T47D (cell line): ENCODE measurements around the gene SSBP4.

Source experiments
- DNase-seq, 2 experiments: peaks; one replicate each; pipeline versions ENCODE4 v3.0.0 to v3.0.0-alpha.2; 2011 to 2012; ENCODE audit warnings: low read depth in 1 of 2, low spot score in 1 of 2
- JUND ChIP-seq: IDR thresholded peaks from 2 replicates; pipeline ENCODE4 v1.6.1; 2012; ENCODE audit warnings: low read depth
- in situ Hi-C: cut with HindIII; loops from 2 replicates; pipeline ENCODE4 v1.10.0; 2016; ENCODE audit warnings: low sequenced_read_pairs, low pct_unique_long_range_greater_than_20kb

SSBP4 gene

DNA sequence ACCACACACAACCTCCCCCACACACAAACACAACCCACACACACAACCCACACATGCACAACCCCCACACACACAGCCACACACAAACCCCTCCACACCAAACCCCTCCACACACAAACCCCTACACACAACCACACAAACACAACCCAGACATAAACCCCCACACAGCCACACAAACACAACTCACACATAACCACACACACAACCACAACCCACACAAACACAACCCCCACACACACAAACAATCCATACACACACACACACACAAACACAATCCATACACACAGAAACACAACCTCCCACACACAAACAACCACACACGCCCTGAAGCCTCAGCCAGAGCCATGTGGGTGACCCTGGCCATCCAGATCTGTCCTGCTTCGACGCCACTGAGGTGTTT is 48.8 kb downstream of the SSBP4 start:
- no peak for TF ChIP-seq JUND
- in situ Hi-C loops: no loop called here
- no peak for DNase-seq

DNA sequence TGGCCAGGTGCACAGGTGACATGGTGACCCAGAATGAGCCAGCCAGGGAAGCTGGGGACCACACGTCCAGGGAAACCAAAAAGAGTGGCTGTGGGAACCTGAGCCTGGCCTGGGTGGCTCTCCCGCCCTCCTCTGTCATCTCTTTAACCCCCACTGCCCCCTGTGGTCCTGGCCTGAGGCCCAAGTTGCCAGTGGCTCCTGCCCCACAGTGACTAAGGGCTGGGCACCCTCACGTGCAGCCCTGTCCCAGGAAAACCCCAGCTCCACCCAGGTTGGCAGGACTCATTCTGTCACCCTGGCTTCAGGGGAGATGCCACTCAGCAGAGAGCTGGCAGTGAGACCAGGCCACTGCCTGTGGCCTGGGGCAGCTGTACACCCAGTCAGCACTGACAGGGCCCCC is 49.3 kb downstream of the SSBP4 start:
- DNase-seq: no peak
- TF ChIP-seq JUND: no peak
- in situ Hi-C loops: no loop called here

DNA sequence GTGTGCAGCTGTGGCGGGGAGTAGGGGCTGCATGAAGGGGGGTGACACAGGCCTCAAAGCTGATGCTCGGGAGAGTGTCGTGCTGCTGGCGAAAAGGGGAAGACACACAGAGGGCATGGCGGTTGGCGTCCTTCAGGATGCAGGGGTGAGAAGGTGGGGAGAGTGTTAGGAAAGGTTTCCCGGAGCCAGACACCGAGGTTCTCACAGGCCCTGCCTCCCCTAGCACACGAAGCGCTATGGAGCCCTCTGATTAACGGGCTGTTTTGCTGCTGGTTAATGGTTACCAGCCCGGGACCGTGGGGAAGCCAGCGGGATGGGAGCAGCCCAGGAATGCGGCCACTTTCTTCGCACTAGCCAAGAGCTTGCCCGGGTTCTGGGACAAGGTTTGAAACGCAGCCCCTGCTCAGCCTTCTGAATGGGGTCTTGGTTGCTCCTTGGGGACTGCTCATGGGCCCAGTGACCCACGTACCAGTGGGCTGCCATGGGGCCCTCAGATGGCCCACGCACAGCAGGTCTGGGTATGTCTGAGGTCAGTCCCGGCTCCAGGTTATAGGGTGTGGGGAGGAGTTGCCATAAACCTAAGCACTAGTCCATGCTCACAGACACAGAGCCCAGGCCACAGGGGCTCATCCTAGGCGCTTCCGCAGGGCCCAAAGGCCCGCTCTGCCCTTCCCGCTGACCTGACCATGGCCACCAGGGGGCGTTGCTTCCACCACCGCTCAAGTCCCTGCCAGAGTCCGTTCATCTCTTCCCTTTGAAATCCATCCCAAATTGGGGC is 50.1 kb downstream of the SSBP4 start:
- in situ Hi-C loops: no loop called here
- peak in 1 of 2 experiments; percentile 57 for DNase-seq
- TF ChIP-seq JUND: no peak

DNA sequence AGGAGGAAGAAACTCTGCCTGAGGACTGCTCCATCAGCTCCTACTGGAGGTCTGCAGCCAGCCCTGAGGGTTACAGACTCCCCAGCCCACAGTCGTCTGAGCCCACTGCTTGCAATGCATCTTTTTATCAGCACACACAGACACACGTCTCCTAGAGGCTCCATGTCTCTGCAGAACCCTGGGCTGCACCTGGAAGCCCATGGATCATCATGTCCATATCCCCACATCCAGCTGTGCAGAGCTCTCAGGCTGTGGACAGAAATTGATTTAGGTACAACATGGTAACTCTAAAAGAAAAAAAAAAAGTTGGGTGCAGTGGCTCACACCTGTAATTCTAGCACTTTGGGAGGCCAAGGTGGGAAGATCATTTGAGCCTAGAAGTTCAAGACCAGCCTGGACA is 51.6 kb downstream of the SSBP4 start:
- TF ChIP-seq JUND: no peak
- in situ Hi-C loops: no loop called here
- DNase-seq: no peak

DNA sequence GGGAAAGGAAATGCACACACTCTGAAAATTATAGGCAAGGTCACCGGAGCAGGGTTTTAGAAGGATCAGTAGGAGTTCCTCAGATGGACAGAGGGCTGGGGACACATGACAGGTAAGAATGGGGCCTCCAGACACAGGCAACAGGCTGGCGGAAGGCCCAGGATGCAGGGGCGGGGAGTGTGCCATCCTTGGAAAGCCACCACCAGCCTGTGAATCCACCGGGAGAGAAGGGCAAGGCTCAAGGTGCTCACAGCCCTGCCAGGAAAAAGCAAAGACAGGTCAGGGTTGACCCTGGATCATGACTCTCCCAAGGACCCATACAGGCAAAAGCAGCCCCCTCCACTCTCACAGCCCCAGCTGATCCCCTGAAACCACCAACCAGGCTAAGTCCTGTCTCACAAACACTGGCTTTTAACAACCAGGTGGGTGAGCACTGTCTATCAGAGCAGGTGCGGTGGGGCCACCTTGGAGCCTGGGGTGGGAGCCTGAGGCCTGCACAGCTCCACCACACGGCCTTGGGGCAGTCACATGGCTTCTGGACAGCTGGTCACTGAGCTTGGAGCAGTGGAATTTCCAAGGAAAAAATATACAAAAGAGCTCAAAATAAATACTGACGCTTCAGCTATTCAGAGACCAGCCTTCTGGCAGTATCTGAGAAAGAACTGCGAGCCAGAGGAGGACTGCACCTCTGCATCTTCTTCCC is 54.0 kb downstream of the SSBP4 start:
- in situ Hi-C loops: no loop called here
- no peak for TF ChIP-seq JUND
- no peak for DNase-seq

DNA sequence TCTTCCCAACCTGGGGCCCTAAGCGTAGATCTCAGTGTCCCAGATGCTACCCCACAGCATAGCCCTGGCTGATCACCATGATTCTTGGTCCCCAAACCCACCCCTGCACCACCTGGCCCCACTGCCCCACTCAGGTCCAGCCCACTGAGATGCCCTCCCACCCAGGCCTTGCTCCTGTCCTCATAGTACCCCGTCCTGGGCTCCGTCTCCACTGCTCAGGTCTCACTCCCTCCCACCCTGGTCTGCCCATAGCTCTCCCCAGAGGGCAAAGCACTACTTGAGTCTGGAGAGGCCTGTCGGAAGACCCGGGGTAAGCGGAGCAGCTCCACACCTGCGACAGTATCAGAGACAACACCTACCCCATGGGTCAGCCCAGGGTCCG is 54.5 kb downstream of the SSBP4 start:
- in situ Hi-C loops: no loop called here
- DNase-seq: no peak
- TF ChIP-seq JUND: no peak

DNA sequence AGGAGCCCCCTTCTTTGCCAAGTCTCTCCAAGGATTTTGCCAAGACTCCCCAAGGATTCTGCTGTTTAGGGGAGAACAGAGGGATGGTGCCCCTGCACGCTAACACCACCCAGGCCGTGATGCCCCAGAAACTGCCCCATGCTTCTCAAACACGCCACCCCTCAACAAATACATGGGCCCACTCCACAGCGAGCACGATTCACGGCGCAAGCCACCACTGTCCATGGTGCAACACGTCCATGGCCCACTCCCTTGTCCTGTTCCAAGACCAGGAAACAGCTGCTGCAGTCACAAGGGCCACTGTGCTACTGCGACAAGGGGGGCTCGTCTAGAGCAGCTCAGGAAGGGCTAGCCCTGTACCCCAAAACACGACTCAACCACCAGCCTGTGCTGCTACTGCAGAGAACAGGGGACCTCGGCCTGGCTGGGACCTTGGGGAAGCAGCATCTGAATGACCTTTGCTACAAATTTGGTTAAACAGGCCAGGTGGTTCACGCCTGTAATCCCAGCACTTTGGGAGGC is 55.2 kb downstream of the SSBP4 start:
- in situ Hi-C loops: no loop called here
- TF ChIP-seq JUND: no peak
- no peak for DNase-seq

DNA sequence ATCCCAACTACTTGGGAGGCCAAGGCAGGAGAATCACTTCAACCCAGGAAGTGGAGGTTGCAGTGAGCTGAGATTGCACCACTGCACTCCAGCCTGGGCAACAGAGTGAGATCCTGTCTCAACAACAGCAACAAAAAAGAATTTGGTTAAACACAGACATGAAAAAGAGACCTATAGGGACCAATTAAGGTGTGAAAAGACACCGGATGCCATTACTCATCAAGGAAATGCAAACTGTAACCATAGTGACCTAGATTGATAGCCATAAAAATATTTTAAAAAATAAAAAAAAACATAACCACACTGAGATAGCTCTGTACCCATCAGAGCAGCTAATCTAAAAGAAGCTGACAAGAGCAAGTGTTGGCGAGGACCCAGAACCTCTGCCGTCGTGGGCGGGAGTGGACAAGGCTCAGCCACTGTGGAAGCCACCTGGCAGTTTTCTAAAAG is 55.8 kb downstream of the SSBP4 start:
- no peak for TF ChIP-seq JUND
- DNase-seq: no peak
- in situ Hi-C loops: no loop called here

DNA sequence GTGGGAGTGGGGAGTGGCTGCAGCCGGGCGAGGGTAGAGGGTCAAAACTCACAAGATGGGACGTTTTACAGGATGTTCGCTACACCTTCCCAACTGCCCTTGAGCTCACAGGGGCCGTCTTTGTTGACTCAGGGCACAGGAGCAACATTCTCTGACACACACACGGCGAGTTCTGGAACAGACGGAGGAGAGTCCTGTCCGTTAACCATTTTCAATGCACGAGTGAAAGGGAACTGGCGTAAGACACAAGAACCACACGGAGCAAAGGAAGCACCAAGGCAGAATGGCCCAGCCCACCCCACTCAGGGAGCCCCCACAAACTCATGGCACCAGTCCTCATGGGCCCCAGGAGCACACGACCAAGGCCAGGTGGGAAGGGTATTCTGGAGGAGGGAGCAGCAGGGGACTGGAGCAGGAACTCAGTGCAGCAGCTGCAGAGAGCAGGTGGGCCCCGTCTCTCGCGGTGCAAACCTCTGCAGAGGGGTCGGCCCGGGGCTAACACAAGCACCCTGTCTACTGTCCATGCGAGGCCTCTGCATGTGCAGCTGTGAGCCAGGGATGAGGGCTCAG is 56.6 kb downstream of the SSBP4 start:
- in situ Hi-C loops: no loop called here
- DNase-seq: no peak
- TF ChIP-seq JUND: no peak

DNA sequence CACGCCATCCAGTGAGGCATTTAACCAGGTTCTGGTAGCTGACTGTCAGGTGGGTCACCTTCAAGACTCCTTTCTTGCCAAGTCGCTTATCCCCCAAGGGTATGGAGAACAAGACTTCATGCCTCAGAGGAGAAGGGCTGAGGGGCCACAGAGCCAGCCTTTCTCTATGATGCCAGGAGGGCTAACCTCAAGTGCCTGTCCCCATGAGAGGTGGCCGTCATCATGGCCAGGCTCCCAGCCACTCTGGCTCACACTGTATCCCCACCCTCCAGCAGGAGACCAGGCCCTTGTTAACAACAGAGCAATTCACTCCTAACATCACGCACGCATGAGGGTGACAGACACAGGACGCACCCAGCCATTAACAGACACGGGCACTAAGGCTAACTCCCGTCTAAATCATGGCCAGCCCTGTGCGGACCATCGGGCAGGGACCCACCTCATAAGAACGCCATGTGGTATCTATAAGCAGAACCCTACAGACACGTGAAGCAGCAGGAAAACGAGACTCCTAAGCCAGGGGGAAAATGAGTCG is 57.4 kb downstream of the SSBP4 start:
- TF ChIP-seq JUND: no peak
- in situ Hi-C loops: no loop called here
- DNase-seq: no peak

DNA sequence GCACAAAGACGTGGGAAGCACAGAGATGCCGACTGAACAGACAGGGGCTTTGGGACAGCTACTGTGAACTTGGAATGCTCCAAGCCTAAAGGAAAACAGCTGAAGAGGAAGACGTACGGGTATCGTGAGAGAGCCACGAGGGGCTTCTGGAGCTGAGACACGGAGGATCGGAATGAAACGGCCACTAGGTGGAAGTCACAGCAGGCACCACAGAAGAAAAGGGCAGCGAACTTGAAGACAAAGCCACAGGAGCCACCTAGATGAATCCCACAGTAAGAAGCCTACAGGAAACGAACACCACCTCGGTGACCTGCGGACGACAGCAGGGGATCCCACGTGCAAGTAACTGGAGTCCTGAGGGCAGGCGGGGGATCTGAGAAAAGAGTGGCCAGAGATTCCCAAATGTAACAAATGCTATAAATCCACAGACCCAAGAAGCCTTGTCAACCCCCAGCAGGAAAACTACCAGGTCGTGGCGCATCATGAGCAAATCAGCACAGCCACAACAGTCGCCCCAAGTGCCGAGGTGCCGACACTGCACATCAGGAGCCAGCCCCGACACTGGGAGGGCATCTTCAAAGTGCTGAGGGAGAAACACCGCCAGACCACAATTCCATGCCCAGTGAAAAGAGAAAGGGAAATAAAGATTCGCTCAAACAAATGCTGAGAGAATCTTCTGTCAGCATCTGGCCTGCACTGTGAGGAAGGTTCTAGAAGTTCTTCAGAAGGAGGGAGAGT is 58.0 kb downstream of the SSBP4 start:
- TF ChIP-seq JUND: no peak
- in situ Hi-C loops: no loop called here
- no peak for DNase-seq

DNA sequence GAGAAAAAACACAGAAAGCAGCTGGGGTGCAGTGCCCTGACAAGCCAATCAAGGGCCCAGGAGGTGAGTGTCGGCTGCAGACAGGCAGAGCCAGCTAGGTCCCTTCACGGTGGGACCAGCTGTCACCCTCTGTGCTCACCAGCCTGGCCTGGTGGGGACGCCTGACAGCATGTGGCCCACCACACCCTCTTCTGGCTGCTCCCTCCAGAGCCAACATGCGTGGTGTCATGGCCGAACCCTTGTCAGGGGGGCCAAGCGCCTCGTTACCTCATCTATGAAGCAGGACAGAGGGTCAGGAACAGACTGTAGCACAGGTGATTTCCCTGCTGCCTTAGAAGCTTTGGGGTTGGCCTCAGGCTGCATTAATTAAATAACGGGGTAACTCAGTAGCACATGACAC is 58.8 kb downstream of the SSBP4 start:
- no peak for DNase-seq
- no peak for TF ChIP-seq JUND
- in situ Hi-C loops: no loop called here
